ENCODE data around the gene MAD1L1. TPM values are rescaled to one million over a fixed set of nuclear protein-coding genes. Genes with fewer than 3 reads are reported as not detected.
A peak's percentile ranks its signal among the peaks of the same experiment; 100 is the strongest.

The MAD1L1 gene
- total RNA-seq, 2 donors from 2014 or later: 59.1 to 61.4 TPM

DNA sequence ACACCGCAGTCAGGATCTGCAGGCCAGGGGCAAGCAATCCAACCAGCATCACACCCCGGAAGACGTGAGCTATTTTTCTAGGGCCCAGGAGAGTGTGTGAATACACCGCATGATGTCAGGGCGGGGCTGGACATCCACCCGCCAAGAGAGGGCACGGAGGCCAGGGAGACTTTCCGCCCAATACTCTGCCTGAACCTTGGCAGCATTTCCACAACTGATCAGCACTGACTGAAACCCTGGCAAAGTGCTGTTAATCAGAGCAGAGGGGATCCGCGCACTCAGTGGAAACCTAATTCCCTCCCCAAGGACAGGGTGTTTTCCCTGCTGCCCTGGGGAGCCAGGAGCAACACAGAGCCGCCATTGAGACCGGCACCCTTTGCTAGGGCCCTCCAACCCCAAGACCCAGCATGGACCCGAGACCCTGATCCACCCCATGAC, 8.2 kb downstream of the MAD1L1 start:
- no peaks in the 10 kb centered on the region for H3K9me3 Mint-ChIP-seq
- no peak overlapping the region for H3K27ac ChIP-seq (ENCODE audit: low read depth, low read length)
- H3K27ac Mint-ChIP-seq: peak overlapping the region; percentile 66
- TF ChIP-seq, protein P1, sequence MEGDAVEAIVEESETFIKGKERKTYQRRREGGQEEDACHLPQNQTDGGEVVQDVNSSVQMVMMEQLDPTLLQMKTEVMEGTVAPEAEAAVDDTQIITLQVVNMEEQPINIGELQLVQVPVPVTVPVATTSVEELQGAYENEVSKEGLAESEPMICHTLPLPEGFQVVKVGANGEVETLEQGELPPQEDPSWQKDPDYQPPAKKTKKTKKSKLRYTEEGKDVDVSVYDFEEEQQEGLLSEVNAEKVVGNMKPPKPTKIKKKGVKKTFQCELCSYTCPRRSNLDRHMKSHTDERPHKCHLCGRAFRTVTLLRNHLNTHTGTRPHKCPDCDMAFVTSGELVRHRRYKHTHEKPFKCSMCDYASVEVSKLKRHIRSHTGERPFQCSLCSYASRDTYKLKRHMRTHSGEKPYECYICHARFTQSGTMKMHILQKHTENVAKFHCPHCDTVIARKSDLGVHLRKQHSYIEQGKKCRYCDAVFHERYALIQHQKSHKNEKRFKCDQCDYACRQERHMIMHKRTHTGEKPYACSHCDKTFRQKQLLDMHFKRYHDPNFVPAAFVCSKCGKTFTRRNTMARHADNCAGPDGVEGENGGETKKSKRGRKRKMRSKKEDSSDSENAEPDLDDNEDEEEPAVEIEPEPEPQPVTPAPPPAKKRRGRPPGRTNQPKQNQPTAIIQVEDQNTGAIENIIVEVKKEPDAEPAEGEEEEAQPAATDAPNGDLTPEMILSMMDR (conservative IDR thresholded peaks at IDR 0.05): no peak
- H3K36me3 Mint-ChIP-seq (ENCODE audit: low read depth): peaks cover 60% of the 10 kb centered on the region
- H3K4me3 Mint-ChIP-seq: no peak overlapping the region
- H3K36me3 ChIP-seq (ENCODE audit: control insufficient read depth, insufficient read depth, low read length): peaks cover 67% of the 10 kb centered on the region
- whole genome bisulfite sequencing, 2 experiments (ENCODE audit: insufficient coverage in 1 of 2, insufficient read length in 1 of 2): 96 to 98% methylated on average over 8 to 13 of the region's 13 CpGs
- H3K9me3 ChIP-seq (ENCODE audit: control insufficient read depth, low read length): no peaks in the 10 kb centered on the region
- H3K4me1 Mint-ChIP-seq: peaks cover 5% of the 10 kb centered on the region
- no peak overlapping the region for H3K4me3 ChIP-seq (ENCODE audit: low read length)
- DNase-seq: no peak
- no peak overlapping the region for H3K9ac ChIP-seq (ENCODE audit: extremely low read depth, low read length, poor library complexity, severe bottlenecking)
- no peaks in the 10 kb centered on the region for H3K27me3 Mint-ChIP-seq (ENCODE audit: insufficient read depth)
- H3K27me3 ChIP-seq (ENCODE audit: control insufficient read depth, insufficient read depth, low read length, poor library complexity, severe bottlenecking): no peaks in the 10 kb centered on the region
- H3K4me1 ChIP-seq (ENCODE audit: control insufficient read depth, insufficient read depth, low read length): no peaks in the 10 kb centered on the region

DNA sequence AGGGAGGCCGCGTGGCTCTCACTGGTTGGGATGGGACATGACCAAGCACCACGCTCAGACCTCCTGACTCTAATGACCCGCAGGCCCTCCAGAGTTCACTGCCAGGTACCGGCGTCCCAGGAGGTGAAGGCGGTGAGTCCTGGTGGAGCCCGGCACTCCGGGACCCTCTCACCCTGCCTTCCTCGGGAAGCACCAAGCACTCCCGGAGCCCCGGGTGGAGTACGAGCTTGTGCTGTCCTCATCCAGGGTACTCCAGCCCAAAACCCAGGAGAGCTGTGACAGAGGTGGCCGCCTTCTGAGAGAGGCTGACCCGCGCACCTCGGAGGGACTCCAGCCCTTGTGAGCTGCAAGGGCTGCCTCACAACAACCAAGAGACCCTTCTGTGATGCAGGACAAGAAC, 9.4 kb downstream of the MAD1L1 start:
- Histone ChIP-seq H3K27me3 (ENCODE audit: control insufficient read depth, insufficient read depth, low read length, poor library complexity, severe bottlenecking) (no peaks in the 10 kb centered on the region), H3K9ac (ENCODE audit: extremely low read depth, low read length, poor library complexity, severe bottlenecking) (no peak overlapping the region), H3K9me3 (ENCODE audit: control insufficient read depth, low read length) (no peaks in the 10 kb centered on the region), H3K4me3 (ENCODE audit: low read length) (no peak overlapping the region), H3K4me1 (ENCODE audit: control insufficient read depth, insufficient read depth, low read length) (no peaks in the 10 kb centered on the region), H3K36me3 (ENCODE audit: control insufficient read depth, insufficient read depth, low read length) (peaks cover 60% of the 10 kb centered on the region), H3K27ac (ENCODE audit: low read depth, low read length) (no peak overlapping the region)
- TF ChIP-seq, protein P1 (conservative IDR thresholded peaks at IDR 0.05): no peak
- peaks cover 63% of the 10 kb centered on the region for H3K36me3 Mint-ChIP-seq (ENCODE audit: low read depth)
- no peaks in the 10 kb centered on the region for H3K9me3 Mint-ChIP-seq
- DNase-seq: no peak
- no peak overlapping the region for H3K27ac Mint-ChIP-seq
- H3K4me1 Mint-ChIP-seq: peaks cover 5% of the 10 kb centered on the region
- WGBS, 2 experiments (ENCODE audit: insufficient coverage in 1 of 2, insufficient read length in 1 of 2): 94 to 96% methylated on average over 12 to 17 of the region's 17 CpGs
- no peaks in the 10 kb centered on the region for H3K27me3 Mint-ChIP-seq (ENCODE audit: insufficient read depth)
- H3K4me3 Mint-ChIP-seq: no peak overlapping the region

DNA sequence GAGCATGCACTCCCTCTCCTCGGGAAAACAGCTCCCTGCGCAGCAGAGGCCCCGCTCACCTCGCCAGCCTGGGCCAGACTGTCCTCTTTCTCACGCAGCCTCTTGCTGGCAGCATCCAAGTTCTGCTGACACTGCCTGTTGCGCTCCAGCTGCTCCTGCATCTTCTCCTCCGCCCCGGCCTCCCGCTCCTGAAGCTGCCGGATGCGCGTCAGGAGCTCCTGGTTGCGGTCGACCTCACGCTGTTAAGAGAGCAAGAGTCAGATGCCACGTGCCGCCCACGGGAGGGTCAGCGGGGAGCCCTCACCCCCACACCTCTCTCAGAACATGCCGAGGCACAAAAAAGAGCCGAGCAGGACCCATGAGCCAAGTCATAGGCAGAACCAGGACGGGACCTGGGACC, 10.2 kb downstream of the MAD1L1 start:
- TF ChIP-seq, protein P1 (conservative IDR thresholded peaks at IDR 0.05): no peak
- Mint-ChIP-seq H3K4me1 (peaks cover 5% of the 10 kb centered on the region), H3K4me3 (no peak overlapping the region), H3K27ac (peak overlapping the region; percentile 44), H3K27me3 (ENCODE audit: insufficient read depth) (no peaks in the 10 kb centered on the region), H3K36me3 (ENCODE audit: low read depth) (peaks cover 65% of the 10 kb centered on the region), H3K9me3 (no peaks in the 10 kb centered on the region)
- Histone ChIP-seq H3K4me3 (ENCODE audit: low read length) (no peak overlapping the region), H3K4me1 (ENCODE audit: control insufficient read depth, insufficient read depth, low read length) (no peaks in the 10 kb centered on the region), H3K27ac (ENCODE audit: low read depth, low read length) (no peak overlapping the region), H3K9ac (ENCODE audit: extremely low read depth, low read length, poor library complexity, severe bottlenecking) (no peak overlapping the region), H3K36me3 (ENCODE audit: control insufficient read depth, insufficient read depth, low read length) (peaks cover 58% of the 10 kb centered on the region), H3K9me3 (ENCODE audit: control insufficient read depth, low read length) (no peaks in the 10 kb centered on the region), H3K27me3 (ENCODE audit: control insufficient read depth, insufficient read depth, low read length, poor library complexity, severe bottlenecking) (no peaks in the 10 kb centered on the region)
- no peak for DNase-seq
- 95 to 96% methylated on average over 10 to 22 of the region's 22 CpGs for WGBS, 2 experiments (ENCODE audit: insufficient coverage in 1 of 2, insufficient read length in 1 of 2)

Measured in endodermal cell (in vitro differentiated cells).